PFSK-1 (cell line): ENCODE results near the gene PLB1.

ENCODE experiments used
- FOXP2 ChIP-seq: optimal IDR thresholded peaks from 2 replicates; pipeline ENCODE3; 2011; ENCODE audit warnings: borderline replicate concordance, control low read depth, inconsistent platforms; ENCODE audit not compliant: insufficient read depth; ENCODE audit errors: extremely low read length, extremely low read depth
- POLR2AphosphoS5 ChIP-seq: IDR thresholded peaks from 2 replicates; pipeline ENCODE4 v1.6.1; 2012; ENCODE audit warnings: low read depth, mild to moderate bottlenecking, control low read depth, low read length, moderate library complexity
- SIN3A ChIP-seq: IDR thresholded peaks from 2 replicates; pipeline ENCODE4 v1.6.1; 2012; ENCODE audit warnings: mild to moderate bottlenecking, low read length, moderate library complexity, borderline replicate concordance; ENCODE audit not compliant: insufficient read depth
- TAF1 ChIP-seq: IDR thresholded peaks from 2 replicates; pipeline ENCODE4 v1.6.1; 2012; ENCODE audit warnings: low read length, control low read depth, borderline replicate concordance; ENCODE audit not compliant: insufficient read depth
- TF ChIP-seq, protein P1 (sequence below), 2 experiments: IDR thresholded peaks; 2 replicates each; pipeline versions ENCODE4 v1.6.1 to v1.8.0; 2011 to 2012; ENCODE audit warnings: low read depth in 2 of 2, low read length in 2 of 2, control low read depth in 1 of 2, inconsistent platforms in 1 of 2, mild to moderate bottlenecking in 1 of 2, moderate library complexity in 1 of 2; ENCODE audit not compliant: insufficient read depth in 1 of 2

PLB1 gene

DNA sequence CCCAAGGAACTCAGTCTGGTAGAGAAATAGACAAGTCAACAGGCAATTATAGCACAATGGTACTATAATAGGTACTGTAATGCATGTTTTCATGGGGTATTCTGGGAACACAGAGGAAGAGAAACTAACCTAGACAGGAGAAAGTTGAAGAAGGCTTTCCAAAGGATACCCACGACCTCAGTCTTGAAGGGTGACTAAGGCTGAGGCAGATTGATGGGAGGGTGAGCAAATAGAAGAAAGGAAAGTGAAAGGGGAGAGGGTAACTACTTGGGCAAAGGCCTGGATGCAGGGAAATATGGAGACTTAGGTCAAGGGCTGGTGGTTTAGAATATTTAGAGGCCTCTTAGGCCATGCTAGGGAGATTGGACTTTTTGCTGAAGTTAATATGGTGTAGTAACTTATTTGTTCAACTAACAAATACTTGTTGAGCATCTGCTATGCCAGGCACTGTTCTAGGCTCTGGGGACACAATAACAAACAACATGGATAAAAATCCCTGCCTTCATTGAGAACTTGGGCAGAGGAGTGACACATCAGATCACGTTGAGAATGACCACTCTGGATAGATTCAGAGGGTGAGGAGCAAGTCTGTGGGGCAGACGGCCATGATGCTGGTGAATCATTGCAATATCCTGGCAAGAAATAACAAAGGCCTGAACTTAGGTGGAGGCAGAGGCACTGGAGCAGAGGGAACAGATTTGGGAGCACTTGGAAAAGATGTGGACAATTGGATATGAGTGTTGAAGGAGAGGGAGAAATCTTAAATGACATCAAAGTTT, 56.4 kb downstream of the PLB1 start:
- TF ChIP-seq TAF1: no peak
- no peak for TF ChIP-seq SIN3A
- no peak for TF ChIP-seq POLR2AphosphoS5

DNA sequence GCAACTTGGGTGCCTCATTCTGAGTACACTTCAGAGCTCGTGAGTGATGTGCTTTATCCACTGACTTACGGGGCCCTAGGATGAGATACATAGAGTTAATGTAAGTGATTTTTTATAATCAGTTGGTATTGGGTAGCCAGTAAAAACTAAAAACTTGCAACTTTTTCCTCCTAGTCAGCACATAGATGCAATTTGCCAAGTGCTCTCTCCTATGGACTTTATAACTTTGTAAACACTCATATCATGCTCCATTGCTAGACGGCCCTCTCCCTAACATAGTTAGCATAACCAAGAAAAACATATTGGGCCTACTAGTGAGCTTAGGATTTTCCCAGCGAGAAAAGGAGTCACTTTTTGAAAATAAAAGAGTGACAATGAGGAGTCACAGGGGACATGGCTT, 60.4 kb downstream of the PLB1 start:
- TF ChIP-seq POLR2AphosphoS5 (no peak), SIN3A (no peak), TAF1 (no peak), FOXP2 (no peak)
- TF ChIP-seq, protein P1, sequence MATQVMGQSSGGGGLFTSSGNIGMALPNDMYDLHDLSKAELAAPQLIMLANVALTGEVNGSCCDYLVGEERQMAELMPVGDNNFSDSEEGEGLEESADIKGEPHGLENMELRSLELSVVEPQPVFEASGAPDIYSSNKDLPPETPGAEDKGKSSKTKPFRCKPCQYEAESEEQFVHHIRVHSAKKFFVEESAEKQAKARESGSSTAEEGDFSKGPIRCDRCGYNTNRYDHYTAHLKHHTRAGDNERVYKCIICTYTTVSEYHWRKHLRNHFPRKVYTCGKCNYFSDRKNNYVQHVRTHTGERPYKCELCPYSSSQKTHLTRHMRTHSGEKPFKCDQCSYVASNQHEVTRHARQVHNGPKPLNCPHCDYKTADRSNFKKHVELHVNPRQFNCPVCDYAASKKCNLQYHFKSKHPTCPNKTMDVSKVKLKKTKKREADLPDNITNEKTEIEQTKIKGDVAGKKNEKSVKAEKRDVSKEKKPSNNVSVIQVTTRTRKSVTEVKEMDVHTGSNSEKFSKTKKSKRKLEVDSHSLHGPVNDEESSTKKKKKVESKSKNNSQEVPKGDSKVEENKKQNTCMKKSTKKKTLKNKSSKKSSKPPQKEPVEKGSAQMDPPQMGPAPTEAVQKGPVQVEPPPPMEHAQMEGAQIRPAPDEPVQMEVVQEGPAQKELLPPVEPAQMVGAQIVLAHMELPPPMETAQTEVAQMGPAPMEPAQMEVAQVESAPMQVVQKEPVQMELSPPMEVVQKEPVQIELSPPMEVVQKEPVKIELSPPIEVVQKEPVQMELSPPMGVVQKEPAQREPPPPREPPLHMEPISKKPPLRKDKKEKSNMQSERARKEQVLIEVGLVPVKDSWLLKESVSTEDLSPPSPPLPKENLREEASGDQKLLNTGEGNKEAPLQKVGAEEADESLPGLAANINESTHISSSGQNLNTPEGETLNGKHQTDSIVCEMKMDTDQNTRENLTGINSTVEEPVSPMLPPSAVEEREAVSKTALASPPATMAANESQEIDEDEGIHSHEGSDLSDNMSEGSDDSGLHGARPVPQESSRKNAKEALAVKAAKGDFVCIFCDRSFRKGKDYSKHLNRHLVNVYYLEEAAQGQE (IDR thresholded peaks at IDR 0.05; ENCODE audit: insufficient read depth in 1 of 2, low read depth in 2 of 2, low read length in 2 of 2): no peak

DNA sequence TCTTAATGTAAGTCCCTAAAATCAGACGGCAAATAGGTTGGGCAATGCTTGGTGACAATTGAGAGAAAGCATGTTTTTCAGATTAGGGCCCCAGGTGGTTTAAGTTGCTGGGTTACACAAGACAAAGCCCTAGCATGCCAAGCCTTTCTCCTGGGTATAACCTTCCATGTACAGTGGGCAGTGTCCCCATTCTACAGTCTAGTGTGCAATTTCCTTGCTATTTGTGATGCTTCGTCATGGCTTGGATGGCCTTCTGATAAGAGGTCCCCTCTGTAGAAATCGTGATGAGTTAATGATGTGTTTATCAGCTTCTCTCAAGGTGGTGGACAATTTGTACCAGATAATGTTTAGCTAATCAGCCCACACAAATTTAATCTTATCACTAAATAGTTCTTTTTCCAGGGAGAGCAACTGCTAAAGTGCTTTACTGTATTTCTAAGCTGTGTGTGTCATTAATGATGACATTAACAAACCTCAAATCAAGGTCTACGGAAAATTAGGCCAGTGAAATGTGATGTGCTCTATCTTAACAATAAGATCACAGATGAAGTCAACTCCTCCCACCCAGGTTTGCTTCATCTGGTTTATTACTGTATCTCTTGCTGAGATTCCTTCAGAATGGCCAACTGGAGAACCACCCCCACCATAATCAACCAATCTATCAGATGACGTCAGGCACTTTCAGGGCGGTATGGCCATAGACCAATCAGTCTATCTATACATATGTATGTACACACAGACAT, 61.7 kb downstream of the PLB1 start:
- TF ChIP-seq SIN3A (no peak), TAF1 (no peak), FOXP2 (no peak), POLR2AphosphoS5 (no peak)
- TF ChIP-seq, protein P1 (IDR thresholded peaks at IDR 0.05; ENCODE audit: insufficient read depth in 1 of 2, low read depth in 2 of 2, low read length in 2 of 2): no peak

DNA sequence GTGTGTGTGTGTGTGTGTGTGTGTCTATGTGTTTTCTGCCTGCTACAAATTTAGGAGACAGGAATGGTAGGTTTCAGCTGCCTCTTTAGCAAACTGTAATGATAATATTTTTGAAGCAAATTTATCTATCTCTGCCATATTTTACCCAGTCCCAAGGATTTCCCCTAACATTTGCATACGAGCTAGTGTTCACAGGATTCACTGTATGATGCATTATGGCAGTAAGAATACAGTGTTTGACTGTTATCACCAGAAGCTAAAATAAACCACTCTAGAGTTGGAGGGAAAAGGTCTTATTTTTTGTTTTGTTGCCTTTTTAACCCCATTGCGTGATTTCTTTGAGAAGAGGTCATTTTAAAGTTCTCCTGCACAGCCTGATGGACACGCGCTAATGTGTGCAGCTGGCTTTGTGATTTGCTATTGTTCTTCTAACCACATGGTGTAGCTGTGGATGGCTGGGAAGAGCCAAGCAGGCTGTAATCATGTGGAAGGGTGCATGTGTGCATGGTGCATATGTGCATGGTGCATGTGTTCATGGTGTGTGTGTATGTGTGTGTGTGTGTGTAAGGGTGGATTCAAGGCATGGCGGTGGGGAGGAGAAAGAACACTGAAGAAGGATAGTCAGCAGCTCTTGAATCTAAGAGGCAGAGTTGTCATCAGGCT, 62.4 kb downstream of the PLB1 start:
- TF ChIP-seq, protein P1 (IDR thresholded peaks at IDR 0.05; ENCODE audit: insufficient read depth in 1 of 2, low read depth in 2 of 2, low read length in 2 of 2): no peak
- TF ChIP-seq TAF1: no peak

DNA sequence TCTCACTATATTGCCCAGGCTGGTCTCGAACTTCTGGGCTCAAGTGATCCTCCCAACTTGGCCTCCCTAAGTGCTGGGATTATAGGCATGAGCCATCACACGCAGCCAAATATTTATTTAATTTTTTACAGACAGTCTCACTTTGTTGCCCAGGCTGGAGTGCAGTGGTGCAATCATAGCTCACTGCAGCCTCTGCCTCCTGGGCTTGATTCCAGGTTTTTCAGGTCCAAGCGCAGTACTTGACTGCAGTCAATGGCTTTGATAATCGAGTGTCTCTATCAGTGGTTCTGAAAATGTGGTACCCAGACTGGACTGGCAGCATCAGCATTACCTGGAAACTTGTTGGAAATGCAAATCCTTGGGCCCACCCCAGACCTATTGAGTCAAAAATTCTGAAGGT, 63.1 kb downstream of the PLB1 start:
- TF ChIP-seq TAF1: no peak
- TF ChIP-seq POLR2AphosphoS5: no peak

DNA sequence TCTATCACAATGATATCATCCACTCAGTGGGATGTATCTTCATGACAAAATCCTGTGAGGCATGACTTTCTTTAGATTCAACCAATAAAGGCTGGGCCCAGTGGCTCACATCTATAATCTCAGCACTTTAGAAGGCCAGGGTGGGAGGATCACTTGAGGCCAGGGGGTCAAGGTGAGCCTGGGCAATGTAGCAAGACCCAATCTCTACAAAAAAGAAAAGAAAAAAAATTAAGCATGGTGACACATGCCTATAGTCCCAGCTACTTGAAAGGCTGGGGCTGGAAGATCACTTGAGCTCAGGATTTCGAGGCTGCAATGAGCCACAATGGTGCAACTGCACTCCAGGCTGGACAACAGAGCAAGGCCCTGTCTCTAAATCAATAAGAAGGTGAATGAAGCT, 68.0 kb downstream of the PLB1 start:
- no peak for TF ChIP-seq SIN3A
- TF ChIP-seq, protein P1 (IDR thresholded peaks at IDR 0.05; ENCODE audit: insufficient read depth in 1 of 2, low read depth in 2 of 2, low read length in 2 of 2): no peak
- TF ChIP-seq TAF1: no peak
- no peak for TF ChIP-seq POLR2AphosphoS5
- TF ChIP-seq FOXP2: no peak
